Endothelial cell of umbilical vein (primary cell): ENCODE measurements around the gene HSPG2. TPM values are rescaled to one million over a fixed set of nuclear protein-coding genes. Genes with fewer than 3 reads are reported as not detected.

ENCODE experiments used
- BruUV-seq: library from RNA; stranded (reverse); fragments of 400-500 nt; replicated peaks from 2 replicates; lab custom pipeline; 2021; lab: Mats Ljungman, UMichigan
- CTCF ChIA-PET: fragments of 300-600, 350-600 bp; sonication (Branson Sonifier 250); formaldehyde crosslinking; loops from one replicate; lab custom pipeline; 2021; ENCODE audit warnings: antibody characterized with exemption, inconsistent platforms; lab: Charles Lee
- POLR2A ChIA-PET: fragments of 300-600, 350-600 bp; sonication (Branson Sonifier 250); formaldehyde crosslinking; loops from one replicate; lab custom pipeline; 2021; ENCODE audit warnings: antibody characterized with exemption, inconsistent platforms; lab: Charles Lee
- DNase-seq: peaks from one replicate; pipeline ENCODE4 v3.0.0-alpha.2; 2011; ENCODE audit warnings: low read depth, low spot score
- FAIRE-seq: peaks from 2 replicates; lab custom pipeline; 2011; peaks lifted over from hg19 to GRCh38; lab: Jason Lieb, UNC
- H2AFZ ChIP-seq: 2 replicates; pipeline ENCODE4 v1.6.0; 2012; ENCODE audit warnings: low read depth, low read length, control low read depth, inconsistent platforms
- H3K27ac ChIP-seq: 2 replicates; pipeline ENCODE4 v1.5.1; 2011; ENCODE audit warnings: low read depth, mild to moderate bottlenecking, control low read depth, low read length, moderate library complexity; ENCODE audit not compliant: insufficient read depth
- H3K27me3 ChIP-seq, 2 experiments: 2 replicates each; pipeline versions ENCODE4 v1.6.0 to v1.6.1; 2011; ENCODE audit warnings: low read length in 2 of 2, mixed read lengths in 1 of 2; ENCODE audit not compliant: control insufficient read depth in 2 of 2, insufficient read depth in 2 of 2
- H3K36me3 ChIP-seq, 2 experiments: 2 replicates in 1 of 2; 3 replicates in 1 of 2; pipeline ENCODE4 v1.5.1; 2011; ENCODE audit warnings: low read length in 2 of 2, mild to moderate bottlenecking in 1 of 2, moderate library complexity in 1 of 2; ENCODE audit not compliant: control insufficient read depth in 2 of 2, insufficient read depth in 2 of 2; ENCODE audit errors: extremely low read depth in 1 of 2
- H3K4me1 ChIP-seq: 3 replicates; pipeline ENCODE4 v1.5.1; 2011; ENCODE audit warnings: mild to moderate bottlenecking, low read length; ENCODE audit not compliant: control insufficient read depth, insufficient read depth; ENCODE audit errors: extremely low read depth
- H3K4me2 ChIP-seq: 2 replicates; pipeline ENCODE4 v1.6.1; 2011; ENCODE audit warnings: low read length, control low read depth, mixed read lengths; ENCODE audit not compliant: insufficient read depth
- H3K4me3 ChIP-seq, 3 experiments: fragments of 200-600 bp in 1 of 3; sonication (generic), shearing (Covaris generic) in 1 of 3; replicated peaks in 1 of 3; 2 replicates each; pipeline ENCODE4 v1.5.1; 2011 to 2016; ENCODE audit warnings: control low read depth in 3 of 3, low read length in 3 of 3, mild to moderate bottlenecking in 2 of 3, inconsistent platforms in 1 of 3, low read depth in 1 of 3, moderate library complexity in 1 of 3; ENCODE audit not compliant: insufficient read depth in 1 of 3
- H3K79me2 ChIP-seq: 2 replicates; pipeline ENCODE4 v1.6.0; 2012; ENCODE audit warnings: low read length, inconsistent platforms; ENCODE audit not compliant: control insufficient read depth, insufficient read depth
- H3K9ac ChIP-seq: replicated peaks from 2 replicates; pipeline ENCODE3; 2011; ENCODE audit warnings: low read length, control low read depth; ENCODE audit not compliant: insufficient read depth; ENCODE audit errors: extremely low read depth
- H3K9me1 ChIP-seq: replicated peaks from 3 replicates; pipeline ENCODE4 v1.6.0; 2011; ENCODE audit warnings: mild to moderate bottlenecking, low read length; ENCODE audit not compliant: control insufficient read depth, insufficient read depth; ENCODE audit errors: extremely low read depth
- H3K9me3 ChIP-seq: replicated peaks from 2 replicates; pipeline ENCODE4 v1.5.1; 2012; ENCODE audit warnings: low read length, inconsistent platforms; ENCODE audit not compliant: control insufficient read depth, insufficient read depth
- H4K20me1 ChIP-seq: replicated peaks from 2 replicates; pipeline ENCODE3; 2011; ENCODE audit warnings: mild to moderate bottlenecking, low read length; ENCODE audit not compliant: control insufficient read depth, insufficient read depth; ENCODE audit errors: extremely low read depth
- CTCF ChIP-seq, 2 donors: IDR thresholded peaks; 1 replicate in 1 of 2; 2 replicates in 1 of 2; pipeline ENCODE4 v1.5.1; 2011; ENCODE audit warnings: low read length in 2 of 2, mild to moderate bottlenecking in 2 of 2, moderate library complexity in 2 of 2, control low read depth in 1 of 2, inconsistent platforms in 1 of 2, low read depth in 1 of 2; ENCODE audit not compliant: insufficient read depth in 1 of 2; ENCODE audit errors: extremely low read depth in 1 of 2
- EZH2 ChIP-seq: IDR thresholded peaks from 2 replicates; pipeline ENCODE4 v1.6.1; 2012; ENCODE audit warnings: borderline replicate concordance, low read depth, mild to moderate bottlenecking, moderate library complexity, low read length, inconsistent platforms; ENCODE audit not compliant: severe bottlenecking
- FOS ChIP-seq: IDR thresholded peaks from 2 replicates; pipeline ENCODE4 v1.6.1; 2011; ENCODE audit warnings: mild to moderate bottlenecking, low read length, moderate library complexity, borderline replicate concordance; ENCODE audit not compliant: insufficient read depth
- GATA2 ChIP-seq: IDR thresholded peaks from 2 replicates; pipeline ENCODE4 v1.7.0; 2011; ENCODE audit warnings: low read depth, mild to moderate bottlenecking, moderate library complexity, mixed read lengths, low read length; ENCODE audit not compliant: insufficient read length, insufficient read depth
- MAX ChIP-seq: IDR thresholded peaks from 2 replicates; pipeline ENCODE4 v1.6.1; 2011; ENCODE audit not compliant: insufficient read depth, insufficient read length
- MYC ChIP-seq: IDR thresholded peaks from one replicate; pipeline ENCODE4 v1.6.1; 2011; ENCODE audit warnings: mild to moderate bottlenecking, low read depth, low read length
- POLR2A ChIP-seq: IDR thresholded peaks from 2 replicates; pipeline ENCODE4 v1.6.1; 2012; ENCODE audit warnings: low read depth, mild to moderate bottlenecking, control low read depth, low read length
- POLR2AphosphoS5 ChIP-seq: IDR thresholded peaks from 2 replicates; pipeline ENCODE4 v1.6.1; 2012; ENCODE audit warnings: low read depth, mild to moderate bottlenecking, control low read depth, low read length, moderate library complexity; ENCODE audit not compliant: insufficient read depth
- dilution Hi-C: fragments of 300-500 bp; cut with MboI; formaldehyde crosslinking; loops from one replicate; pipeline ENCODE4 v1.15.0; 2019; ENCODE audit warnings: low sequenced_read_pairs; ENCODE audit not compliant: extremely low pct_ligation_motif_present
- intact Hi-C: fragments of 100-400 bp; cut with micrococcal nuclease; formaldehyde crosslinking; loops from one replicate; pipeline ENCODE4 v1.10.0; 2022
- polyA plus RNA-seq, 4 experiments: library from polyadenylated mRNA; depleted of rRNA in 3 of 4; stranded (reverse) in 3 of 4; unstranded in 1 of 4; fragments of >200 nt; gene quantifications; 2 replicates each; pipeline versions ENCODE4 v1.2.1 to v1.2.3, GENCODE V29; 2011 to 2012; ENCODE audit warnings: missing spikeins in 1 of 4
- total RNA-seq: library from RNA; stranded (reverse); gene quantifications from 2 replicates; pipeline ENCODE4 v1.2.3, GENCODE V29; 2021

The HSPG2 gene
- total and polyA plus RNA-seq, 2 donors (not counting 3 experiments of a cell fraction or from before 2014, with no cell fraction given) = 734 to 3,499 TPM

GRCh38 chr1:21829294-21829693 lies 107.8 kb downstream of the HSPG2 start:
- ChIA-PET POLR2A (interaction anchor here (0.5 kb wide), 1 partner anchor 242 kb away, joined by 5 read pairs; no protein-coding TSS in a partner anchor), CTCF (no interaction called here)
- intact Hi-C loops = no loop called here
- H3K27me3 ChIP-seq = no peaks in the 10 kb centered on the region
- no peak overlapping the region for H3K9ac ChIP-seq
- no TSS peak for BruUV-seq
- no peak for TF ChIP-seq CTCF (IDR thresholded peaks at IDR 0.05; ENCODE audit: extremely low read depth in 1 of 2, insufficient read depth in 1 of 2, low read depth in 1 of 2, low read length in 2 of 2)
- TF ChIP-seq EZH2 = no peak
- TF ChIP-seq FOS = no peak
- TF ChIP-seq GATA2 = no peak
- TF ChIP-seq POLR2AphosphoS5 = no peak
- TF ChIP-seq MAX = no peak
- TF ChIP-seq MYC = no peak
- peak; percentile 24 for TF ChIP-seq POLR2A
- H3K4me2 ChIP-seq = no peak overlapping the region
- H3K4me1 ChIP-seq = no peaks in the 10 kb centered on the region
- H4K20me1 ChIP-seq = no peaks in the 10 kb centered on the region
- no peak overlapping the region for H3K4me3 ChIP-seq
- no peaks in the 10 kb centered on the region for H3K9me1 ChIP-seq
- no peak overlapping the region for H2AFZ ChIP-seq
- H3K27ac ChIP-seq = no peak overlapping the region
- no peaks in the 10 kb centered on the region for H3K9me3 ChIP-seq
- dilution Hi-C loops = no loop called here
- FAIRE-seq (no peak), DNase-seq (no peak)
- peaks cover 75 to 88% of the 10 kb centered on the region in 2 experiments for H3K36me3 ChIP-seq
- H3K79me2 ChIP-seq = peaks cover 13% of the 10 kb centered on the region
